Endothelial cell of umbilical vein (primary cell): ENCODE data around the gene SLF2. TPM values are rescaled to one million over a fixed set of nuclear protein-coding genes. Genes with fewer than 3 reads are reported as not detected.

Experiments used
- BruUV-seq: library from RNA; stranded (reverse); fragments of 400-500 nt; replicated peaks from 2 replicates; lab custom pipeline; 2021; lab: Mats Ljungman, UMichigan
- CTCF ChIA-PET: fragments of 300-600, 350-600 bp; sonication (Branson Sonifier 250); formaldehyde crosslinking; loops from one replicate; lab custom pipeline; 2021; ENCODE audit warnings: antibody characterized with exemption, inconsistent platforms; lab: Charles Lee
- POLR2A ChIA-PET: fragments of 300-600, 350-600 bp; sonication (Branson Sonifier 250); formaldehyde crosslinking; loops from one replicate; lab custom pipeline; 2021; ENCODE audit warnings: antibody characterized with exemption, inconsistent platforms; lab: Charles Lee
- DNase-seq: peaks from one replicate; pipeline ENCODE4 v3.0.0-alpha.2; 2011; ENCODE audit warnings: low read depth, low spot score
- FAIRE-seq: peaks from 2 replicates; lab custom pipeline; 2011; peaks lifted over from hg19 to GRCh38; lab: Jason Lieb, UNC
- H2AFZ ChIP-seq: 2 replicates; pipeline ENCODE4 v1.6.0; 2012; ENCODE audit warnings: low read depth, low read length, control low read depth, inconsistent platforms
- H3K27ac ChIP-seq: 2 replicates; pipeline ENCODE4 v1.5.1; 2011; ENCODE audit warnings: low read depth, mild to moderate bottlenecking, control low read depth, low read length, moderate library complexity; ENCODE audit not compliant: insufficient read depth
- H3K27me3 ChIP-seq, 2 experiments: 2 replicates each; pipeline versions ENCODE4 v1.6.0 to v1.6.1; 2011; ENCODE audit warnings: low read length in 2 of 2, mixed read lengths in 1 of 2; ENCODE audit not compliant: control insufficient read depth in 2 of 2, insufficient read depth in 2 of 2
- H3K36me3 ChIP-seq, 2 experiments: 2 replicates in 1 of 2; 3 replicates in 1 of 2; pipeline ENCODE4 v1.5.1; 2011; ENCODE audit warnings: low read length in 2 of 2, mild to moderate bottlenecking in 1 of 2, moderate library complexity in 1 of 2; ENCODE audit not compliant: control insufficient read depth in 2 of 2, insufficient read depth in 2 of 2; ENCODE audit errors: extremely low read depth in 1 of 2
- H3K4me1 ChIP-seq: 3 replicates; pipeline ENCODE4 v1.5.1; 2011; ENCODE audit warnings: mild to moderate bottlenecking, low read length; ENCODE audit not compliant: control insufficient read depth, insufficient read depth; ENCODE audit errors: extremely low read depth
- H3K4me2 ChIP-seq: 2 replicates; pipeline ENCODE4 v1.6.1; 2011; ENCODE audit warnings: low read length, control low read depth, mixed read lengths; ENCODE audit not compliant: insufficient read depth
- H3K4me3 ChIP-seq, 3 experiments: fragments of 200-600 bp in 1 of 3; sonication (generic), shearing (Covaris generic) in 1 of 3; replicated peaks in 1 of 3; 2 replicates each; pipeline ENCODE4 v1.5.1; 2011 to 2016; ENCODE audit warnings: control low read depth in 3 of 3, low read length in 3 of 3, mild to moderate bottlenecking in 2 of 3, inconsistent platforms in 1 of 3, low read depth in 1 of 3, moderate library complexity in 1 of 3; ENCODE audit not compliant: insufficient read depth in 1 of 3
- H3K79me2 ChIP-seq: 2 replicates; pipeline ENCODE4 v1.6.0; 2012; ENCODE audit warnings: low read length, inconsistent platforms; ENCODE audit not compliant: control insufficient read depth, insufficient read depth
- H3K9ac ChIP-seq: replicated peaks from 2 replicates; pipeline ENCODE3; 2011; ENCODE audit warnings: low read length, control low read depth; ENCODE audit not compliant: insufficient read depth; ENCODE audit errors: extremely low read depth
- H3K9me1 ChIP-seq: replicated peaks from 3 replicates; pipeline ENCODE4 v1.6.0; 2011; ENCODE audit warnings: mild to moderate bottlenecking, low read length; ENCODE audit not compliant: control insufficient read depth, insufficient read depth; ENCODE audit errors: extremely low read depth
- H3K9me3 ChIP-seq: replicated peaks from 2 replicates; pipeline ENCODE4 v1.5.1; 2012; ENCODE audit warnings: low read length, inconsistent platforms; ENCODE audit not compliant: control insufficient read depth, insufficient read depth
- H4K20me1 ChIP-seq: replicated peaks from 2 replicates; pipeline ENCODE3; 2011; ENCODE audit warnings: mild to moderate bottlenecking, low read length; ENCODE audit not compliant: control insufficient read depth, insufficient read depth; ENCODE audit errors: extremely low read depth
- CTCF ChIP-seq, 2 donors: IDR thresholded peaks; 1 replicate in 1 of 2; 2 replicates in 1 of 2; pipeline ENCODE4 v1.5.1; 2011; ENCODE audit warnings: low read length in 2 of 2, mild to moderate bottlenecking in 2 of 2, moderate library complexity in 2 of 2, control low read depth in 1 of 2, inconsistent platforms in 1 of 2, low read depth in 1 of 2; ENCODE audit not compliant: insufficient read depth in 1 of 2; ENCODE audit errors: extremely low read depth in 1 of 2
- EZH2 ChIP-seq: IDR thresholded peaks from 2 replicates; pipeline ENCODE4 v1.6.1; 2012; ENCODE audit warnings: borderline replicate concordance, low read depth, mild to moderate bottlenecking, moderate library complexity, low read length, inconsistent platforms; ENCODE audit not compliant: severe bottlenecking
- FOS ChIP-seq: IDR thresholded peaks from 2 replicates; pipeline ENCODE4 v1.6.1; 2011; ENCODE audit warnings: mild to moderate bottlenecking, low read length, moderate library complexity, borderline replicate concordance; ENCODE audit not compliant: insufficient read depth
- GATA2 ChIP-seq: IDR thresholded peaks from 2 replicates; pipeline ENCODE4 v1.7.0; 2011; ENCODE audit warnings: low read depth, mild to moderate bottlenecking, moderate library complexity, mixed read lengths, low read length; ENCODE audit not compliant: insufficient read length, insufficient read depth
- JUN ChIP-seq: IDR thresholded peaks from 2 replicates; pipeline ENCODE4 v1.6.1; 2011; ENCODE audit warnings: borderline replicate concordance, low read depth; ENCODE audit not compliant: insufficient read length, insufficient read depth
- MAX ChIP-seq: IDR thresholded peaks from 2 replicates; pipeline ENCODE4 v1.6.1; 2011; ENCODE audit not compliant: insufficient read depth, insufficient read length
- MYC ChIP-seq: IDR thresholded peaks from one replicate; pipeline ENCODE4 v1.6.1; 2011; ENCODE audit warnings: mild to moderate bottlenecking, low read depth, low read length
- POLR2A ChIP-seq: IDR thresholded peaks from 2 replicates; pipeline ENCODE4 v1.6.1; 2012; ENCODE audit warnings: low read depth, mild to moderate bottlenecking, control low read depth, low read length
- POLR2AphosphoS5 ChIP-seq: IDR thresholded peaks from 2 replicates; pipeline ENCODE4 v1.6.1; 2012; ENCODE audit warnings: low read depth, mild to moderate bottlenecking, control low read depth, low read length, moderate library complexity; ENCODE audit not compliant: insufficient read depth
- dilution Hi-C: fragments of 300-500 bp; cut with MboI; formaldehyde crosslinking; loops from one replicate; pipeline ENCODE4 v1.15.0; 2019; ENCODE audit warnings: low sequenced_read_pairs; ENCODE audit not compliant: extremely low pct_ligation_motif_present
- intact Hi-C: fragments of 100-400 bp; cut with micrococcal nuclease; formaldehyde crosslinking; loops from one replicate; pipeline ENCODE4 v1.10.0; 2022
- polyA plus RNA-seq, 4 experiments: library from polyadenylated mRNA; depleted of rRNA in 3 of 4; stranded (reverse) in 3 of 4; unstranded in 1 of 4; fragments of >200 nt; gene quantifications; 2 replicates each; pipeline versions ENCODE4 v1.2.1 to v1.2.3, GENCODE V29; 2011 to 2012; ENCODE audit warnings: missing spikeins in 1 of 4
- total RNA-seq: library from RNA; stranded (reverse); gene quantifications from 2 replicates; pipeline ENCODE4 v1.2.3, GENCODE V29; 2021

Gene SLF2
- total and polyA plus RNA-seq, 2 donors (not counting 3 experiments of a cell fraction or from before 2014, with no cell fraction given): 7.5 to 35.5 TPM

- H3K36me3 ChIP-seq: peaks cover 13 to 17% of the 10 kb centered on the region in 2 experiments
- BruUV-seq: no TSS peak
- no peak overlapping the region for H3K9ac ChIP-seq
- no peaks in the 10 kb centered on the region for H3K9me3 ChIP-seq
- H2AFZ ChIP-seq: no peak overlapping the region
- H3K27ac ChIP-seq: no peak overlapping the region
- DNase-seq (no peak), FAIRE-seq (no peak)
- H3K27me3 ChIP-seq: no peaks in the 10 kb centered on the region
- intact Hi-C loops: no loop called here
- no peaks in the 10 kb centered on the region for H3K79me2 ChIP-seq
- CTCF ChIA-PET: interaction anchor here (0.7 to 1.1 kb wide), 2 partner anchors 9 to 11 kb away, joined by 3 read pairs; no protein-coding TSS in a partner anchor
- dilution Hi-C loops: no loop called here
- no peaks in the 10 kb centered on the region for H3K9me1 ChIP-seq
- H3K4me3 ChIP-seq: no peak overlapping the region
- H4K20me1 ChIP-seq: no peaks in the 10 kb centered on the region
- POLR2A ChIA-PET: no interaction called here
- H3K4me2 ChIP-seq: no peak overlapping the region
- no peaks in the 10 kb centered on the region for H3K4me1 ChIP-seq
- TF ChIP-seq FOS (no peak), CTCF (IDR thresholded peaks at IDR 0.05; ENCODE audit: extremely low read depth in 1 of 2, insufficient read depth in 1 of 2, low read depth in 1 of 2, low read length in 2 of 2) (no peak), GATA2 (no peak), POLR2A (no peak), EZH2 (no peak), MYC (no peak), POLR2AphosphoS5 (no peak), JUN (no peak), MAX (no peak)
Observed at GRCh38 chr10:100943508-100943907, 30.7 kb downstream of the SLF2 start.
